Neural progenitor cell (in vitro differentiated cells): ENCODE data around the gene MLST8. TPM values are rescaled to one million over a fixed set of nuclear protein-coding genes. Genes with fewer than 3 reads are reported as not detected.
"Not testable (repeated sequence)": the region's sequence is repeated elsewhere in the genome, so short reads cannot be mapped to it uniquely, and the experiment has no call there.

ENCODE experiments used
- DNase-seq: peaks from one replicate; pipeline ENCODE4 v3.0.0-alpha.2; 2016; ENCODE audit warnings: low spot score
- H2AFZ ChIP-seq: fragments of 200-600 bp; sonication (generic); replicated peaks from 2 replicates; pipeline ENCODE4 v1.6.1; 2016; ENCODE audit warnings: antibody characterized with exemption
- H3F3A ChIP-seq: fragments of 200-600 bp; sonication (generic); 2 replicates; pipeline ENCODE4 v1.6.1; 2016; ENCODE audit warnings: antibody characterized with exemption, low read depth
- H3K27ac ChIP-seq: fragments of 200-600 bp; sonication (generic); 2 replicates; pipeline ENCODE4 v1.5.1; 2016; ENCODE audit warnings: mild to moderate bottlenecking
- H3K27me3 ChIP-seq: fragments of 200-600 bp; sonication (generic); 2 replicates; pipeline ENCODE4 v1.6.1; 2016; ENCODE audit warnings: mild to moderate bottlenecking, moderate library complexity
- H3K36me3 ChIP-seq: fragments of 200-600 bp; sonication (generic); 2 replicates; pipeline ENCODE4 v1.5.1; 2016
- H3K4me1 ChIP-seq: fragments of 200-600 bp; sonication (generic); 2 replicates; pipeline ENCODE4 v1.6.1; 2016; ENCODE audit warnings: mixed run types
- H3K4me2 ChIP-seq: fragments of 200-600 bp; sonication (generic); 2 replicates; pipeline ENCODE4 v1.6.1; 2016
- H3K4me3 ChIP-seq: fragments of 200-600 bp; sonication (generic); 2 replicates; pipeline ENCODE4 v1.5.1; 2016
- H3K79me2 ChIP-seq: fragments of 200-600 bp; sonication (generic); 2 replicates; pipeline ENCODE4 v1.6.1; 2016; ENCODE audit warnings: low read depth
- H3K9ac ChIP-seq: fragments of 200-600 bp; sonication (generic); 2 replicates; pipeline ENCODE4 v1.6.1; 2016
- H3K9me3 ChIP-seq: fragments of 200-600 bp; sonication (generic); 2 replicates; pipeline ENCODE4 v1.5.1; 2016; ENCODE audit warnings: low read depth
- H4K20me1 ChIP-seq: fragments of 200-600 bp; sonication (generic); 2 replicates; pipeline ENCODE4 v1.6.1; 2016; ENCODE audit warnings: low read depth
- H3K27ac Mint-ChIP-seq: 3 replicates; pipeline ENCODE4 v1.8.0; 2021; ENCODE audit warnings: mixed read lengths
- H3K27me3 Mint-ChIP-seq: 2 replicates; pipeline ENCODE4 v1.8.0; 2022; ENCODE audit warnings: low read depth, mild to moderate bottlenecking, inconsistent platforms, moderate library complexity, mixed read lengths; ENCODE audit not compliant: insufficient read depth
- H3K36me3 Mint-ChIP-seq: 3 replicates; pipeline ENCODE4 v1.8.0; 2021; ENCODE audit warnings: mixed read lengths
- H3K4me1 Mint-ChIP-seq: 3 replicates; pipeline ENCODE4 v1.8.0; 2021; ENCODE audit warnings: mixed read lengths
- H3K4me3 Mint-ChIP-seq: 3 replicates; pipeline ENCODE4 v1.8.0; 2021; ENCODE audit warnings: mild to moderate bottlenecking, moderate library complexity, mixed read lengths
- H3K9me3 Mint-ChIP-seq: 3 replicates; pipeline ENCODE4 v1.8.0; 2020; ENCODE audit warnings: mixed read lengths
- CTCF ChIP-seq: fragments of 200-600 bp; sonication (generic); IDR thresholded peaks from 2 replicates; pipeline ENCODE4 v1.5.1; 2017; ENCODE audit warnings: antibody characterized with exemption, mild to moderate bottlenecking
- EZH2 ChIP-seq: fragments of 200-600 bp; sonication (generic); IDR thresholded peaks from 2 replicates; pipeline ENCODE4 v1.6.1; 2017; ENCODE audit warnings: antibody characterized with exemption, mild to moderate bottlenecking, moderate library complexity
- EZH2phosphoT487 ChIP-seq: fragments of 200-600 bp; sonication (generic); IDR thresholded peaks from 2 replicates; pipeline ENCODE4 v1.6.1; 2017; ENCODE audit warnings: antibody characterized with exemption
- total RNA-seq: library from RNA; depleted of rRNA; stranded (reverse); fragments of >200 nt; gene quantifications from 2 replicates; pipeline ENCODE4 v1.2.3, GENCODE V29; 2015; ENCODE audit warnings: low replicate concordance

Gene MLST8
- total RNA-seq, 1 donor from 2014 or later, result 24.9 TPM

DNA sequence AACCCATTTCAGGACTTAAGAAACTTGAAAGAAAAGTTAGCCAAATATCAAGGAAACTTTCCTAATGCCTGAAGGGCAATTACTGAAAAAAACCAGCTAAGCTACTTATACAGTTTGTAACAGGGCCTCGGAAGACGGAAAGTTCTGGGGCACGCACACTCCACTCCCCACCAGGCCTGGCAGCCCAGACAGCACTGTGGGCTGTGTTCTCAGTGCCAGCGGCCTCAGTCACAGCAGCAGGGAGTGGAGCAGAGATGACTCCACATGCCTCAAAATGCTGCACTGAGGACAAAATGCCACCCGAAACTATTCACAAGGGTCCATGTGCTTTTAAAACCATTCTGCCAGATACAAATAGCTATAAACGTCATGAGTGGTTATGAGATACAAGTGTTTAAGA lies 52.5 kb downstream of the MLST8 start:
- no peak for TF ChIP-seq CTCF
- no peak for TF ChIP-seq EZH2
- no peak for TF ChIP-seq EZH2phosphoT487
- no peak overlapping the region for H2AFZ ChIP-seq
- H3K4me2 ChIP-seq, result no peak overlapping the region
- H3F3A ChIP-seq, result peaks cover 47% of the 10 kb centered on the region
- no peak overlapping the region for H3K27ac ChIP-seq
- peaks cover 67% of the 10 kb centered on the region for H4K20me1 ChIP-seq
- peaks cover 8% of the 10 kb centered on the region for H3K27me3 Mint-ChIP-seq
- no peak overlapping the region for H3K4me3 Mint-ChIP-seq
- no peak for DNase-seq
- no peaks in the 10 kb centered on the region for H3K9me3 Mint-ChIP-seq
- no peak overlapping the region for H3K27ac Mint-ChIP-seq
- no peaks in the 10 kb centered on the region for H3K9me3 ChIP-seq
- H3K27me3 ChIP-seq, result no peaks in the 10 kb centered on the region
- H3K79me2 ChIP-seq, result peaks cover 64% of the 10 kb centered on the region
- peaks cover 47% of the 10 kb centered on the region for H3K36me3 Mint-ChIP-seq
- peaks cover 23% of the 10 kb centered on the region for H3K36me3 ChIP-seq
- H3K4me1 ChIP-seq, result no peaks in the 10 kb centered on the region
- H3K4me1 Mint-ChIP-seq, result no peaks in the 10 kb centered on the region
- H3K9ac ChIP-seq, result no peak overlapping the region
- H3K4me3 ChIP-seq, result no peak overlapping the region

DNA sequence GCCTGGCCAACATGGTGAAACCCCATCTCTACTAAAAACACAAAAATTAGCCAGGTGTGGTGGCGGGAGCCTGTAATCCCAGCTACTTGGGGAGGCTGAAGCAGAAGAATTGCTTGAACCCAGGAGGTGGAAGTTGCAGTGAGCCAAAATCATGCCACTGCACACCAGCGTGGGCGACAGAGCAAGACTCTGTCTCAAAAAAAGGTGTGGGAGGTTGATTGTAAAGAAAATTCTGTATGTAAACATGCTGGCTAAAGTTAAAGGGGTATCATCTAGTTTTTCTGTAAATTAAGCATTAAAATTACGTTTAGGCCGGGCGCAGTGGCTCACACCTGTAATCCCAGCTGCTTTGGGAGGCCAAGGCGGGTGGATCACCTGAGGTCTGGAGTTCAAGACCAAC lies 53.3 kb downstream of the MLST8 start:
- not testable (repeated sequence) for H3K27me3 Mint-ChIP-seq, H3K9me3 ChIP-seq, H3K4me3 ChIP-seq, H3K4me3 Mint-ChIP-seq, H3K4me1 ChIP-seq, H3K4me2 ChIP-seq, H3K4me1 Mint-ChIP-seq, H3K27ac Mint-ChIP-seq, H2AFZ ChIP-seq, H3K27ac ChIP-seq, H3K27me3 ChIP-seq, H3K9ac ChIP-seq, DNase-seq, H3K9me3 Mint-ChIP-seq
- Histone ChIP-seq H3K79me2 (peaks cover 72% of the 10 kb centered on the region), H3K36me3 (peaks cover 23% of the 10 kb centered on the region), H4K20me1 (peaks cover 72% of the 10 kb centered on the region), H3F3A (peaks cover 39% of the 10 kb centered on the region)
- H3K36me3 Mint-ChIP-seq, result peaks cover 42% of the 10 kb centered on the region

Other genes starting within 250 kb of the MLST8 start
- gene NDUFB10, start 245.9 kb upstream of the MLST8 start, total RNA-seq, result 155 and 160 TPM in 2 replicates
- 3,079 and 5,348 TPM in 2 replicates for gene RPS2, start 240.6 kb upstream of the MLST8 start, total RNA-seq
- gene RNF151, start 238.6 kb upstream of the MLST8 start, total RNA-seq, result not detected in 2 replicates
- gene TBL3, start 233.4 kb upstream of the MLST8 start, total RNA-seq, result 30.7 and 47.6 TPM in 2 replicates
- gene NOXO1, start 224.0 kb upstream of the MLST8 start, total RNA-seq, result not detected in 2 replicates
- gene GFER, start 221.3 kb upstream of the MLST8 start, total RNA-seq, result 35.1 and 35.5 TPM in 2 replicates
- gene SYNGR3, start 215.5 kb upstream of the MLST8 start, total RNA-seq, result 4.4 and 8.7 TPM in 2 replicates
- gene ZNF598, start 195.6 kb upstream of the MLST8 start, total RNA-seq, result 12.7 and 31.2 TPM in 2 replicates
- 0.99 TPM in 1 of 2 replicates, not detected in the other for gene NPW, start 185.7 kb upstream of the MLST8 start, total RNA-seq
- gene NHERF2, start 178.6 kb upstream of the MLST8 start, total RNA-seq, result 3.0 and 9.1 TPM in 2 replicates
- 26.3 and 43.6 TPM in 2 replicates for gene NTHL1, start 157.6 kb upstream of the MLST8 start, total RNA-seq
- gene TSC2, start 157.5 kb upstream of the MLST8 start, total RNA-seq, result 55.1 and 63.4 TPM in 2 replicates
- 16.9 and 73.4 TPM in 2 replicates for gene PKD1, start 69.6 kb upstream of the MLST8 start, total RNA-seq
- gene RAB26, start 56.8 kb upstream of the MLST8 start, total RNA-seq, result 2.1 and 4.4 TPM in 2 replicates
- gene TRAF7, start 49.7 kb upstream of the MLST8 start, total RNA-seq, result 24.1 and 63.6 TPM in 2 replicates
- gene CASKIN1, start 8.8 kb upstream of the MLST8 start, total RNA-seq, result 1.6 and 9.0 TPM in 2 replicates
- gene BRICD5, start 5.4 kb downstream of the MLST8 start, total RNA-seq, result 5.2 and 14.5 TPM in 2 replicates
- gene PGP, start 9.4 kb downstream of the MLST8 start, total RNA-seq, result 13.3 and 42.9 TPM in 2 replicates
- gene E4F1, start 18.1 kb downstream of the MLST8 start, total RNA-seq, result 7.4 and 37.7 TPM in 2 replicates
- gene DNASE1L2, start 31.0 kb downstream of the MLST8 start, total RNA-seq, result 0.21 and 1.6 TPM in 2 replicates
- 39.7 and 85.6 TPM in 2 replicates for gene ECI1, start 46.1 kb downstream of the MLST8 start, total RNA-seq
- gene RNPS1, start 62.7 kb downstream of the MLST8 start, total RNA-seq, result 176 and 284 TPM in 2 replicates
- 9.7 and 10.8 TPM in 2 replicates for gene ABCA3, start 135.3 kb downstream of the MLST8 start, total RNA-seq
- 41.6 and 67.3 TPM in 2 replicates for gene CCNF, start 224.0 kb downstream of the MLST8 start, total RNA-seq